Measurements from ENCODE around the gene ZC3H10.

DNA sequence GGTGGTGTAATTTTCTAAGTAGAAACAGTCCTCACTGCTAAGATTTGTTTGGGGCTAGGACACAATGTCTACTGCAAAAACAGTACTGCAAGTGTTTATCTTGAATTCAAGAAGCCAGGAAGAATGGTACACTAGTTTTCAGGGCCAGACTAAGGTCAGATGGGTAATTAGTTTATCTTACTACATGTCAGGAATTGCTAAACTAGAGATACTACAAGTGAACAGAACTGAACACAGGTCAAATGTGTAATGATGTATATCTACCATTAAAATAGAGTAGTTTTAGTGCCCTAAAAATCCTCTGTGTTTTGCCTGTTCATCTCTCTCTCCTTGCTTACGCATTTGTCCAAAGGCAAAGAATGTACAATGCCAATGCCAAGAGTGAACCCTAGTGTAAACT is 4.0 kb upstream of the ZC3H10 start:
- no peak for TF ChIP-seq POLR2A (IDR thresholded peaks at IDR 0.05)
- TF ChIP-seq, protein P1, sequence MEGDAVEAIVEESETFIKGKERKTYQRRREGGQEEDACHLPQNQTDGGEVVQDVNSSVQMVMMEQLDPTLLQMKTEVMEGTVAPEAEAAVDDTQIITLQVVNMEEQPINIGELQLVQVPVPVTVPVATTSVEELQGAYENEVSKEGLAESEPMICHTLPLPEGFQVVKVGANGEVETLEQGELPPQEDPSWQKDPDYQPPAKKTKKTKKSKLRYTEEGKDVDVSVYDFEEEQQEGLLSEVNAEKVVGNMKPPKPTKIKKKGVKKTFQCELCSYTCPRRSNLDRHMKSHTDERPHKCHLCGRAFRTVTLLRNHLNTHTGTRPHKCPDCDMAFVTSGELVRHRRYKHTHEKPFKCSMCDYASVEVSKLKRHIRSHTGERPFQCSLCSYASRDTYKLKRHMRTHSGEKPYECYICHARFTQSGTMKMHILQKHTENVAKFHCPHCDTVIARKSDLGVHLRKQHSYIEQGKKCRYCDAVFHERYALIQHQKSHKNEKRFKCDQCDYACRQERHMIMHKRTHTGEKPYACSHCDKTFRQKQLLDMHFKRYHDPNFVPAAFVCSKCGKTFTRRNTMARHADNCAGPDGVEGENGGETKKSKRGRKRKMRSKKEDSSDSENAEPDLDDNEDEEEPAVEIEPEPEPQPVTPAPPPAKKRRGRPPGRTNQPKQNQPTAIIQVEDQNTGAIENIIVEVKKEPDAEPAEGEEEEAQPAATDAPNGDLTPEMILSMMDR (IDR thresholded peaks at IDR 0.05): no peak

Data from body of pancreas (tissue), 4 donors.